Uterus (tissue), 2 donors: ENCODE results near the gene ADARB2.

Experiments used
- POLR2A ChIP-seq, 2 donors: fragments of 450-650 bp; IDR thresholded peaks; one replicate each; pipeline ENCODE4 v1.6.1; 2016; ENCODE audit warnings: antibody characterized with exemption in 2 of 2, mild to moderate bottlenecking in 1 of 2, moderate library complexity in 1 of 2
- TF ChIP-seq, protein P1 (sequence below), 4 experiments: fragments of 200-600 bp in 2 of 4; fragments of 450-650 bp in 2 of 4; sonication (generic) in 2 of 4; IDR thresholded peaks; one replicate each; pipeline ENCODE4 v1.5.1; 2016 to 2019; ENCODE audit warnings: antibody characterized with exemption in 4 of 4, mild to moderate bottlenecking in 2 of 4, moderate library complexity in 1 of 4

DNA sequence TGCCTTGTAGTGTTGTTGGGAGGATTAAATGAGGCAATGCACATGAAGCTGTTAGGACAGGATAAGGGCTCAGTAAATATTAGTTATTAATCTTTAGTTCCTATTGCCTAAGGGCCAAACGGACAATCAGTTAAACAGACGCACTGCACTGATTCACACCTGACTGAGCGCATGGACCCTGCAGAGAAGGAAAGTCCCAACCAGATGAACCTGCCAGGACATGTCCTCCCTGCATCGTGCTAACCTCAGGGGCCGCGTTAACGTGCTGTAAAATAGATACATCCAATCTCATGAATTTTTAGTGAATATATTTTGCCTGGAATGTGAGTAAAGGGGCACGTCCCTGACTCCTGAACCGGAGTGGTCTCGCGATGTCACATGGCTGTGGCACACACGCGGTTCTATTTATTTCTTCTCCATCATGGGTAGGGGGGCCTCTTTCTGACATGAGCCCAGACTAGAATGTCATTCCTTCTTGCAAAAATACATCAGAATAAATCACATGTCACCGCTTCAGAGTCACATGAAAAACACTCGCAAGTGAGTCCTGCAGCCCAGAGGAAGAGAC, 12.3 kb downstream of the ADARB2 start:
- no peak for TF ChIP-seq POLR2A (IDR thresholded peaks at IDR 0.05)
- TF ChIP-seq, protein P1, sequence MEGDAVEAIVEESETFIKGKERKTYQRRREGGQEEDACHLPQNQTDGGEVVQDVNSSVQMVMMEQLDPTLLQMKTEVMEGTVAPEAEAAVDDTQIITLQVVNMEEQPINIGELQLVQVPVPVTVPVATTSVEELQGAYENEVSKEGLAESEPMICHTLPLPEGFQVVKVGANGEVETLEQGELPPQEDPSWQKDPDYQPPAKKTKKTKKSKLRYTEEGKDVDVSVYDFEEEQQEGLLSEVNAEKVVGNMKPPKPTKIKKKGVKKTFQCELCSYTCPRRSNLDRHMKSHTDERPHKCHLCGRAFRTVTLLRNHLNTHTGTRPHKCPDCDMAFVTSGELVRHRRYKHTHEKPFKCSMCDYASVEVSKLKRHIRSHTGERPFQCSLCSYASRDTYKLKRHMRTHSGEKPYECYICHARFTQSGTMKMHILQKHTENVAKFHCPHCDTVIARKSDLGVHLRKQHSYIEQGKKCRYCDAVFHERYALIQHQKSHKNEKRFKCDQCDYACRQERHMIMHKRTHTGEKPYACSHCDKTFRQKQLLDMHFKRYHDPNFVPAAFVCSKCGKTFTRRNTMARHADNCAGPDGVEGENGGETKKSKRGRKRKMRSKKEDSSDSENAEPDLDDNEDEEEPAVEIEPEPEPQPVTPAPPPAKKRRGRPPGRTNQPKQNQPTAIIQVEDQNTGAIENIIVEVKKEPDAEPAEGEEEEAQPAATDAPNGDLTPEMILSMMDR (IDR thresholded peaks at IDR 0.05), result no peak
